ENCODE data around the gene YEATS2.
"Not testable (repeated sequence)": the region's sequence is repeated elsewhere in the genome, so short reads cannot be mapped to it uniquely, and the experiment has no call there.

YEATS2 gene

DNA sequence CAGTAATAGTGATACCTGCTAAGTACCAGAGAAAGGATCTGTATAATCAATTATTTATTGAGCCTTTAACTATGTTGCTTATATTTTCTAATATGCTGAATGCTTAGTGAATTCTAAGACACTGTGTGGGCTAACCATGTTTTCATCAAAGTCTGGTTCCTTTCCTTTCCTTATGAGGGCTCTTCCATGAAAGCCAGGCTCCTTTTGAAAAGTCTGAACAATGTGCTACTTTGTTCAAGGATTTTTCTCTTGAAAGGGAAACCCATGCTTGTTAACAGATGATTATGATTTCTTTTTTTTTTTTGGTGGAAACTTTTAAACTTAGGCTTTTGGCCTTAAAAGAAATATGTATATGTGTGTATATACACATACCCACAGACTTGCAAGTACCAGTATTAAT, 17.0 kb downstream of the YEATS2 start:
- no peak for DNase-seq (ENCODE audit: low read depth in 2 of 2)

DNA sequence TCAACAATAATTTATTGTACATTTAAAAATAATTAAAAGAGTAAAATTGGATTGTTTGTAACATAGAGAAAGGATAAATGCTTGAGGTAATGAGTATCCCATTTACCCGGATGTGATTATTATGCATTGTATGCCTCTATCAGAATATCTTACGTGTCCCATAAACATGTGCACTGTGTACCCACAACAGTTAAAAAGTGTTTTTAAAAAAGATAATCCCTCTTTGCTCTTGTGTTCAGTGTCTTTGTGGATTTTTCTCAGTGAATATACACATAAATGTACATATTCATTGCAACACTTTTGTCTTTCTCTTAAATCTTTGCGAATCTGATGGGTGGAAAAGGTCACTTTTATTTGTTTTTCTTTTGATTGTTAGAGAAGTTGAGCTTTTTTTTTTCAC, 20.4 kb downstream of the YEATS2 start:
- no peak for DNase-seq (ENCODE audit: low read depth in 2 of 2)

DNA sequence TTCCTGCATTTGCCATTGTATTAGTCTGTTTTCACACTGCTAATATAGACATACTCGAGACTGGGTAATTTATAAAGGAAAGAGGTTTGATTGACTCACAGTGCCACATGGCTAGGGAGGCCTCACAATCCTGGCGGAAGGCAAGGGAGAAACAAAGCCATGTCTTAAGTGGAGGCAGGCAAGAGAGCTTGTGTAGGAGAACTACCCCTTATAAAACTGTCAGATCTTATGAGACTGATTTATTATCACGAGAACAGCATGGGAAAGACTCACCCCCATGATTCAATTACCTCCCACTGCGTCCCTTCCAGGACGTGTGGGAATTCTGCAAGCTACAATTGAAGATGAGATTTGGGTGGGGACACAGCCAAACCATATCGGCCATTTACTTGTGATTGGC, 27.8 kb downstream of the YEATS2 start:
- DNase-seq (ENCODE audit: low read depth in 2 of 2), result no peak

DNA sequence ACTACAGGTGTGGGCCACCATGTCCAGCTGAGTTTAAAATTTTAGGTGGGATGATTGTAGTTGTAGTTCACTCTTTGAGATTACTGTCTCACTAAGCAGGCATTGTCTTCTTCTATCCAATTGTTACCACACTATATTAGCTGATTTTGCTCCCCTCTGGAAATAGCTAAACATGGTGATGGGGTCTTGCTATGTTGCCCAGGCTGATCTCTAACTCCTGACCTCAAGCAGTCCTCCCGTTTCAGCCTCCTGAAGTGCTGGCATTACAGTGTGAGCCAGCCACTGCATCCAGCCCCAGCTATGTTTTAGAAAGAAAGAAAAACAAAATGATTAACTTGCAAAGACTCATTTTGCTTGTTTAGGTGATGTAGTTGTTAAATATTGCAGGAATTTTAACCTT, 30.6 kb downstream of the YEATS2 start:
- no peak for DNase-seq (ENCODE audit: low read depth in 2 of 2)

DNA sequence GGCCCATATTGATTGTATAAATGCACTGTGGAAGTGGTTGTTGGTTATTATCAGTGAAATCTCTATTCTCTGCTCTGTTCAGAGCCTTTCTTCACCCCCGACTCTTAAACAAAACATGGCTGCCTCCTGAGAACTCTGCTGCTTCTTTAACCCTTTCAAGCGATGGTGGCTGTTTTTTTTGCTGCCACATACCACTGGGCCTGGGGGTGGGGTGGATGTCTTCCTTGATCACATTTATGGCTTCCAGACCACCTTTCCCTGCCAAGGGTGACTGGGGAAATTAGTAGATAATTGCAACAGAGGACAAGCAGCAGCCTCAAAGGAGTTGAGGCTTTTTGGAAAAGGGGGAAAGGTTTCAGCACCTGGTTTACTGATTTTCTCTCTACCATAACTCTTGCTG, 32.8 kb downstream of the YEATS2 start:
- no peak for DNase-seq (ENCODE audit: low read depth in 2 of 2)

DNA sequence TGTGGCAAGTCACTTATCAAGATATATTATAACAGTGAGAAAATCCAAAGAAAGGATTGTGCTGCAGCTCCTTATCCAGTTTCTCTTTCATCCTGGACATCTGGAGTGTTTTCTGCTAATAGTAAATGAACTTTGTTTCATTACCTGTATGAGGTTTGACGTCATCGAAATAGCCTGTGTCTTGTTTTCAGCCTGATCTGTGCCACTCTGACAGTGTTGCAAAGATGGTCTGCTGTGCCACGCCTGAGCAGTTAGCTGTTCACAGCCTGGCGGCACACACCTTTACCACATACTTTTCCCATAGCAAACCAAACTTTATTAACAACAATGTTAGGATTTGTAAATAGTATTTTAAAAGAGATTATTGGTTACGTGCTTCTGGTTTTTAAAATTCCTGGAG, 34.0 kb downstream of the YEATS2 start:
- no peak for DNase-seq (ENCODE audit: low read depth in 2 of 2)

DNA sequence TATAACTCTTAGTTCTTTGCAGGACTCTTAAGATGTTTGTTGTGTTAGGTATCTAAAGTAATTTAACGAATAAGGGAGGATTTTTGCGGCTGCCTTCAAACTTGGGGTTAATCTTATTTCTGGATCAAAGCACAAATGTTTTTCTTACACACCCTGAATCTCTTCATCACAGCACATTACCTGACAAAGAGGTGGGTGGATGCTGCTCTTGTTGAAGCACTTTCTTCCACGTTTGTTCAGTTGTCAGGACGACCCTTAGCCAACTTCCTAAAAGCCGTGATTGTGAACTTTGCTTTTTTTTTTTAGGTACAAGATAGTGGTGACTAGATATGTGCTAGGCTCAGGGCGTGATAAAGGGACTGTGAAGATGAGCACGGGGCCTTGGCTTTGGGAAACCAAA, 36.0 kb downstream of the YEATS2 start:
- DNase-seq (ENCODE audit: low read depth in 2 of 2), result no peak

DNA sequence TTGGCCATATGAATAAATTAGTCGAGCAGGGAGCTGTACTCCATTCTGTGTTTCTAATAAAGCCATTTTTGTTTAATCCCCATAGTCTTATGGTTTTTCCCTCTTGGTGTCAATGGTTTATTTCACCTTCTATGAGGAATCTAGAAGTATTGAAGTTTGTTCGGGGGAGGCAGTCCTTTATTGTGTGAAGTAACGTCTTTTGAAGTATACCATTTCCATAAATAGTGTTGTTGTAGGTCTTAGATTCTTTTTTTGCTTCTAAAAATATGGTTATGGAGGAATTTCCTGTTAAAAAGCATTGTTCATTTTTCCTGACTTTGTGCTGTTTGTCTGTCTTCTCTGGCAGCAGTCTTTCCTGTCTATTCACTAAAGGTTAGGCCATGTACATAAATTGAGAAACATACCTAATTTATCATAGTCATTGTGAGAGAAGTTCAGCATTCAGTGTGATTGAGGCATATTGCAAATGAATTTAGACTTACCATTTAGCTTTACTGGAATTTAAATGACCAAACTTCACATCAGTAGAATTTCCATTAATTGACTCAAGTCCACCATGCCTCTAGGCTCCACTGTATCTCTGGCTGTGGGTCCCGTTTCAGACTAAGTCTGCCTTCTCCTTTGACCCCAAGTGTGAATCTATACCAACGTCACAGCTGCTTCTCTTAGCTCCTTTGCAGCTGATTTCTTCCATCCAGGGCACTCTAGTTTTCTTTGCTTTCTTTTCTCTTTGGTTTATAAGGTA, 37.3 kb downstream of the YEATS2 start:
- no peak for DNase-seq (ENCODE audit: low read depth in 2 of 2)

DNA sequence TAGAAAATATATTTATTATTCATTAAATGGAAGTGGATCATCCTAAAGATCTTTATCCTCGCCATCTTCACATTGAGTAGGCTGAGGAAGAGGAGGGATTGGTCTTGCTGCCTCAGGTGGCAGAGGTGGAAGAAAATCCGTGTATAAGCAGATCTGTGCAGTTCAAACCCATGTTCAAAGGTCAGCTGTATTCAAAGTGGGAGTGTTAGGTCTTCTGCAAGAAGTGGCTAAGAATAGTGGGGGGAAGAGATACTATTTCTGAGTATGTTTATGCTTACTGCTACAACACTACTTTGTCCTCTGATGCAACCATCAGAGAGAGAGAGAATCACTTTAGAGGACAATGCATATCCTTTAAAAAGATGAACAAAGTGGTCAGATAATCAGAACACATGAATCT, 39.5 kb downstream of the YEATS2 start:
- no peak for DNase-seq (ENCODE audit: low read depth in 2 of 2)

DNA sequence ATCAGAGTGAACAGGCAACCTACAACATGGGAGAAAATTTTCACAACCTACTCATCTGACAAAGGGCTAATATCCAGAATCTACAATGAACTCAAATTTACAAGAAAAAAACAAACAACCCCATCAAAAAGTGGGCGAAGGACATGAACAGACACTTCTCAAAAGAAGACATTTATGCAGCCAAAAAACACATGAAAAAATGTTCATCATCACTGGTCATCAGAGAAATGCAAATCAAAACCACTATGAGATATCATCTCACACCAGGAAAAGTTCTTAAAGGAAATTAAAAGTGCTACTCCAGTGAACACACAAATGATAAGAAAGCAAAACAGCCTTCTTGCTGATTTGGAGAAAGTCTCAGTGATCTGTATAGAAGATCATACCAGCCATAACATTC, 42.6 kb downstream of the YEATS2 start:
- DNase-seq (ENCODE audit: low read depth in 2 of 2), result not testable (repeated sequence)

DNA sequence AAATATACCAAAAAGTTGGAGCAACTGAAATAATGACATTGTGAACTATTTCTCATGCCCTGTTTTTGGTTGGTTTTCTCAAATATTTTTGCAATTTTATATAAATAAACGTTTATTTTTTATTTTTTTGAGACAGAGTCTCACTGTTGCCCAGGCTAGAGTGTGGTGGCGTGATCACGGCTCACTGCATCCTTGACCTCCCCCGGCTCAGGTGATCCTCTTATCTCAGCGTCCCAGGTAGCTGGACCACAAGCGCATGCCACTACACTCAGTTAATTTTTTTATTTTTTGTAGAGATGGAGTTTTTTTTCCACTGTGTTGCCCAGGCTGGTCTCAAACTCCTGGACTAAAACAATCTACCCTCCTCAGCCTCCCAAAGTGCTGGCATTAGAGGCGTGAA, 45.6 kb downstream of the YEATS2 start:
- no peak for DNase-seq (ENCODE audit: low read depth in 2 of 2)

DNA sequence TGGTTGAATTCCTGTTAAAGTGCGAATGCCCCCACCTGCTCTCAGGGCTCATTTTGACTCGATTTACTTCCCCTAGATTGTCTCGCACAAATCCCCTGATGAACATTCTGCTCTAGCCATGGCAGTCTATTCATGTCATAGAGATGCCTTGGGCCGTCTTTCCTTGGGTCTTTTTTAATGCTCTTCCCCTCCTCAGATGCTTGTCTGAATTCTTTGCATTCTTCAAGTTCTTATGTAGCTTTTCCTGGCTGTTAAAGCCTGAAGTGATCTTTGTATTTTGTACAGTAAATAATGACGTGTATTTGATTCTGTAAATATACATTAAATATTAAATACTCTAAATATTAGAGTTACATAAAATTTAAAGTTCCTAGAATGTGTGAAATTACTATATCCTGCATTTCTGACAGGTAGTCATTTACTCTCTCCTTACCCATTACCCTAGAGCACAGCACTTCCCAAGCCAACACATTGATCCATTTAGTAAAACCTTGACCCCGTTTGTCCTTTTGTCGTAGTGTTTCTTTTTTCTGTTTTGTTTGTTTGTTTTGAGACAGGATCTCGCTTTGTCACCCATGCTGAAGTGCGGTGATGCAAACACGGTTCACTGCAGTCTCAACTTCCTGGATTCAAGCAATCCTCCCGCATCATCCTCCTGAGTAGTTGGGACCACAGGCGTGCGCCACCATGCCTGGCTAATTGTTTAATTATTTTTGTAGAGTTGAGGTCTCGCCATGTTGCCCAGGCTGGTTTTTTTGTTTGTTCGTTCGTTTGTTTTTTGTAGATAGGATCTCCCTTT, 47.9 kb downstream of the YEATS2 start:
- no peak for DNase-seq (ENCODE audit: low read depth in 2 of 2)

DNA sequence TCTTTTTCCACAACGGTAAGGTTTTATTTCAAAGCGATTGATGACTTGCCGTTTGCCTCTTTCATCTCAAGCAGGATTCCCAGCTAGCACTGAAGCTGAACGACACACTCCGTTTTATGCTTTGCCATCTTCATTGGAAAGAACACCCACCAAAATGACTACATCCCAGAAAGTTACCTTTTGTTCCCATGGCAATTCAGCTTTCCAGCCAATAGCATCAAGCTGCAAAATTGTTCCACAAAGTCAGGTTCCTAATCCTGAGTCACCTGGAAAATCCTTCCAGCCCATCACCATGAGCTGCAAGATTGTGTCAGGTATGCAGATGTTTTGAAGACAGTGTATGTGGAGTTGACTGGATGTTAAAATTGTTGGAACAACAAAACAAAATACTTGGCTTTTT, 56.5 kb downstream of the YEATS2 start:
- no peak for DNase-seq (ENCODE audit: low read depth in 2 of 2)

DNA sequence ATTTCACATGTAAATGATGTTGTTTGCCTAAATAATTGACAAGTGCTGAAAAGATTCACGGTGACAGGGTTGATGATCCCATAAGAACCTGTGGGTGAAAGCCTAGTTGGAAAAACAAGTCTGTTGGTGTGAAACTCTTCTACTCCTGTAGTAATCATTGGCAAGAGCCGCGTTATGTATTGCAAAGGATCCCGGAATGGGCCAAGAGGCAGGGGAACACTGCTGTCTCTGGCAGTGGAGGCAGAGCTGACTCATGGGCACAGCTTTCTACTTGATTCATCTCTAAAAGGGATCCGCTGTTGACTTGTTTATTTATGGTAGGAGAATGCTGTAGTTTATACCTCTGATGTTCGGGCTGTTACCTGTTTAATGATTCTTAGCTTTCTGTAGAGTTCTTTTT, 64.7 kb downstream of the YEATS2 start:
- DNase-seq (ENCODE audit: low read depth in 2 of 2), result no peak

DNA sequence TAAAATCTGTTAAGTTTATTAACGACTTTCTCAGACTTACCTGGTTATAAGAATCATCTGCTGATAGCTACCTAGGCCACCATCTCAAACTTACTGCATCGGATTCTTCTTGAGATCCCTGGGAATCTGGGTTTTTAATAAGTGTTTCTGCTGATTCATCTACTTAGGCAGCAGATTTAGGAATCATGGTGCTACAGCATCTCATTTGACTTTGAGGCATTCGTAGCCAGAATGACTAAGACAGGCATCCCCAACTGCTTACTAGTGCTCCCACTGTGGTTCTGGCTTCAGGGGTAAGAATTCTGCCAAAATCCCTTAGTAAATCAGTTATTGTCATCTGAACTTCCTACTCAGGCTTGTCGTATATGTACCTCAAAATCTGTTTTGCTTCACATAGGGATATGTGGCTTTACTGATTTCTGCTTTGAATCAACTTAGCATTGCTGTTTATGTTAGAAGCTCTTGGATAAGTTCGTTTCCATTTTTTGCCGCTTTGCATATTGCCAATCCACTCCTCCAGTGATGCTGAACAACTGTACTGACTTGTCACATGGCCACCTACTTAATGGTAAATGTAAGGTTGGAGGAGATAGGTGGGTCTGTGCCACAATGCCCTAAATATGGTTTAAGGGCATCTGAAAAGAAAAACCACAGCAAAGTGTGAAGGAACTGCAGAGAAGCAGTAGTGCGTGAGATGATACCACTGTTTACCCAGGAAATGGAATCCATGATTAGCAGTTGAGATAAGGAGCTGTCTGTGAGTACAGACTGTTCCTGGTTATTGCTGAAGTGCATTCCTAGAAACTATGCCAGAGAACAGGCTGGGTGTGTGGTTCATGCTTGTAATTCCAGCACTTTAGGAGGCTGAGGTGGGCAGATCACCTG, 67.5 kb downstream of the YEATS2 start:
- DNase-seq (ENCODE audit: low read depth in 2 of 2), result no peak

DNA sequence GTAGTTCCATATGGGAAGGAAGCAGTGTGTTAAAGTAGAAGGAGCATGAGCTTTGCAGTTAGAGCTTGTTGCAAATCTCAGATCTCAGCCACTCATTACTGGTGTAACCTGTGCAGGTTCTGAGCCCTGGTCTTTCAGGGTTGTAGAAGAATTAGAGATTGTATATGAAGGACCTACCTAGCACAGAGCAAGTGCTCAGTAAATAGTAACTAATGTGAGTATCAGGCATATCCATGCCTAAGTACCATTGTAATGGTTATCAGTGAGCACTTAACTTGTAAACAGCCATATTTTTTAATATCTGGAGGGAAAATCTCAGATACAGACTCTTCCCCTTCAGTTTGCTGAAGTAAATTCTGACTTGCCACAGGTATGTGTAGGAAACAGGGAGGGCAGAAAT, 68.5 kb downstream of the YEATS2 start:
- DNase-seq (ENCODE audit: low read depth in 2 of 2), result no peak

DNA sequence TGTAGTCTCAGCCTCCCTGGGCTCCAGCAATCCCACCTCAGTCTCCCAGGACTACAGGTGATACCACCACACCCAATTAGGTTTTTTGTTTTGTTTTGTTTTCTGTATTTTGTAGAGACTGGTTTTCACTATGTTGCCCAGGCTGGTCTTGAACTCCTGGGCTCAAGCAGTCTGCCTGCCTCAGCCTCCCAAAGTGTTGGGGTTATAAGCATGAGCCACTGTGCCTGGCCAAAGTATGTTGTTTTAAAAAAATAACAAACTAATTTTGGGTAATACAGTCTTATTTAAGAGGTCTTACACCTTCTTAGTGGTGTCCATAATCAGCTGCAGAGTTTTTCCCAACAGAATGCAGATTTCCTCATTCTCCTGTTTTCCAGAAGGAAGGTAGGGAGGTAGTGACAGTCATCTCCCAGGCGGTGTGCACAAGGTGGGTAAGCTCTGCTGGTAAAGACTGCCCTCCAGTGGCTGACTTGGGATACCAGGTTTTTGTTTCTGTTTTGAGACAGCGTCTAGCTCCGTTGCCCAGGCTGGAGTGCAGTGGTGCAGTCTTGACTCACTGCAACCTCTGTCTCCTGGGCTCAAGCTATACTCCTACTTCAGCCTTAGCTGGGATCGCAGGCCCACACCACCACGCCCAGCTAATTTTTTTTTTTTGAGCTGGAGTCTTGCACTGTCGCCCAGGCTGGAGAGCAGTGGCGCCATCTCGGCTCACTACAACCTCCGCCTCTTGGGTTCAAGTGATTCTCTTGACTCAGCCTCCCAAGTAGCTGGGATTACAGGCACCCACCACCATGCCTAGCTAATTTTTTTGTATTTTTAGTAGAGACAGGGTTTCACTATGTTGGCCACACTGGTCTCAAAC, 69.4 kb downstream of the YEATS2 start:
- peak; percentile 14 to 34 for DNase-seq (ENCODE audit: low read depth in 2 of 2)

DNA sequence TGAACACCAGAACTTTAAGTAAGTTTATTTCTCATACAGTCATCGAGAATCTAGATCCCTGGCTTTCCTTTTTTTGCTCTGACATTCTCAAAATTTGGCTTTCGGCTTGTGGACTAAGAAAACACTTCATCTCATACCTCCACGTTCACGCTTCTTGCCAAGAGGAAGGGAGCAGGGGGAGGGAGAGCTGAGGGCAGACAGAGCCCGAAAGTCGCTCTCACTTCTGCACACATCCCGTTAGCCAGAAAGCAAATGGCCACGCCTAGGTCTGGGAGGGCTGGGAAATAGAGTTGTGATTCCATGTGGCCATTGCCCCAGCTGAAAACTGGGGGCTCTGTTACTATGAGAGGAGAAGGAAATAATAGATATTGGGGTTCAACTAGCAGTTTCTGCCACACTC, 70.5 kb downstream of the YEATS2 start:
- no peak for DNase-seq (ENCODE audit: low read depth in 2 of 2)

DNA sequence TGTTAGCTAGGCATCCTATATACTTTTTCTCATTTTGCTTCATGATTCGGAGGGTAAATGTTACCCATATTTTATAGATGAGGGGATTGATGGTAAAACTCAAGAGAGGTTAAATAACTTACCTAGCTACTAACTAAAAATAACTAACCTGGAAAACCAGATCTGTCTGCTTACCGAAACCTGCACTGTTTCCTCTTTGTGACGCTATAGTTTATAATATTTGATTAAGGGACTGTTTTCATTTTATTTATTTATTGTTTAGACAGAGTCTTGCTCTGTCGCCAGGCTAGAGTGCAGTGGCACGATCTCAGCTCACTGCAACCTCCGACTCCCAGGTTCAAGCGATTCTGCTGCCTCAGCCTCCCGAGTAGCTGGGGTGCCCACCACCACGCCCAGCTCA, 71.9 kb downstream of the YEATS2 start:
- DNase-seq (ENCODE audit: low read depth in 2 of 2), result no peak

DNA sequence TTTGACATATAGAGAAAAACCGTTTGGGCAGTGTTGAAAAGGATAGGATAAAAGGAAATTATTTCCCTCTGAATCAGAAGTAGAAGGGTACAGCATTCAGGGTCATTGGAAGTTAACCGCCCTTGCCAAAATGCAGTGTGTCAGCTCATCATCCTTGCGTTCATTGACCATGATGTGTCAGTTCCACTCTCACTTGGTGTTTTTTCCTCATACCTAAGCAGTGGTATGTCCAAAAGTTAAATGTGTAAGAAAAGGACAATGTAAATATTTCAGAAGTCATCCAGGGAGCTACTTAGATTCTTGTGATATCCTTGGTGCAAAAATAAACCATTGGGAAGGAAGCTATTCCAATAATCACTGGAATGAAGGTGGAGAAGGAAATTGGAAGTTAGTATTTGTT, 77.0 kb downstream of the YEATS2 start:
- no peak for DNase-seq (ENCODE audit: low read depth in 2 of 2)

DNA sequence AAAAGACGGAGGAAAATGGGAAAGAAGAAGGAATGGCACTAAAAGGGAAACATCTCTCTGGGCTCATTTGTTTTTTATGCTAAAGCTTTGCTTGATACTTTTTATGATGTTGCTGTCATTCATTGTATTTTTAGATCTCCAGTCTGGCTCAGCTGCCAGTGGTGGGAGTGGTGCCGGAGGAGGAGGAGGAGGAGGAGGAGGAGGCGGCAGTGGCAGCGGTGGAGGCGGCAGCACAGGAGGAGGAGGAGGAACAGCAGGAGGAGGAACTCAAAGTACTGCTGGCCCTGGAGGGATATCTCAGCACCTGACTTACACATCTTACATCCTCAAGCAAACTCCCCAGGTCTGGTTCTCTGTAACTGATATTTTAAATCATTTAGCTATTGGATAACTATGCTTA, 78.2 kb downstream of the YEATS2 start:
- no peak for DNase-seq (ENCODE audit: low read depth in 2 of 2)

DNA sequence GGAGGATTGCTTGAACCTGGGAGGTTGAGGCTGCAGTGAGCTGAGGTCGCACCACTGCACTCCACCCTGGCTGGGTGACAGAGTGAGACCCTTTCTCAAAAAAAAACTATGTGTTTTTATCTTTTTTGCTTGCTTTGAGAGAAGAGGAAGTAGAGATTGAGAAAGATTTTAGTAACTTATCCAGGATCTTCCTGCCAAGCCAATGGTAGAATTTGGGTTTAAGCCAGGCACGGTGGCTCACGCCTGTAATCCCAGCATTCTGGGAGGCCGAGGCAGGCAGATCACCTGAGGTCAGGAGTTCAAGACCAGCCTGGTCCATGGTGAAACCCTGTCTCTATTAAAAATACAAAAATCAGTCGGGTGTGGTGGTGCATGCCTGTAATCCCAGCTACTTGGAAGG, 78.9 kb downstream of the YEATS2 start:
- DNase-seq (ENCODE audit: low read depth in 2 of 2), result not testable (repeated sequence)
